HEK293 (cell line): Measurements from ENCODE around the gene ELL2.

Source experiments
- CTCF ChIP-seq: fragments of 450-650 bp; formaldehyde crosslinking; IDR thresholded peaks from 2 replicates; pipeline ENCODE4 v1.5.1; 2016; ENCODE audit warnings: missing biosample characterization, missing genetic modification characterization
- ZBTB7A ChIP-seq: fragments of 450-650 bp; formaldehyde crosslinking; IDR thresholded peaks from 2 replicates; pipeline ENCODE4 v1.5.1; 2016; ENCODE audit warnings: low read depth, missing biosample characterization, missing genetic modification characterization
- ZNF138 ChIP-seq: fragments of 450-650 bp; formaldehyde crosslinking; IDR thresholded peaks from 2 replicates; pipeline ENCODE4 v1.5.1; 2016; ENCODE audit warnings: missing biosample characterization, missing genetic modification characterization, borderline replicate concordance
- ZNF174 ChIP-seq: fragments of 450-650 bp; formaldehyde crosslinking; IDR thresholded peaks from 2 replicates; pipeline ENCODE4 v1.5.0; 2017; ENCODE audit warnings: missing biosample characterization, mild to moderate bottlenecking, missing genetic modification characterization
- ZNF24 ChIP-seq: fragments of 450-650 bp; formaldehyde crosslinking; IDR thresholded peaks from 2 replicates; pipeline ENCODE4 v1.5.1; 2016; ENCODE audit warnings: missing biosample characterization, missing genetic modification characterization
- ZNF37A ChIP-seq: fragments of 450-650 bp; IDR thresholded peaks from 2 replicates; pipeline ENCODE4 v1.5.1; 2018; ENCODE audit warnings: missing biosample characterization, missing genetic modification characterization
- ZNF416 ChIP-seq: fragments of 450-650 bp; formaldehyde crosslinking; IDR thresholded peaks from 2 replicates; pipeline ENCODE4 v1.5.1; 2016; ENCODE audit warnings: missing biosample characterization, missing genetic modification characterization
- ZNF423 ChIP-seq: fragments of 450-650 bp; formaldehyde crosslinking; IDR thresholded peaks from 2 replicates; pipeline ENCODE4 v1.5.1; 2016; ENCODE audit warnings: missing biosample characterization, missing genetic modification characterization
- ZNF501 ChIP-seq: fragments of 450-650 bp; formaldehyde crosslinking; IDR thresholded peaks from 2 replicates; pipeline ENCODE4 v1.5.1; 2016; ENCODE audit warnings: missing biosample characterization, missing genetic modification characterization
- ZNF843 ChIP-seq: fragments of 450-650 bp; formaldehyde crosslinking; IDR thresholded peaks from 2 replicates; pipeline ENCODE4 v1.5.1; 2016; ENCODE audit warnings: missing biosample characterization, missing genetic modification characterization
- TF ChIP-seq, protein P1 (sequence below): fragments of 450-650 bp; formaldehyde crosslinking; IDR thresholded peaks from 2 replicates; pipeline ENCODE4 v1.5.1; 2016; ENCODE audit warnings: missing biosample characterization, missing genetic modification characterization

GRCh38 chr5:95940758-95941682 lies 20.6 kb downstream of the ELL2 start:
- TF ChIP-seq ZNF416 (tag by site-specific recombination) (no peak), ZNF501 (tag by site-specific recombination) (no peak), CTCF (no peak), ZNF24 (no peak), ZNF138 (tag by site-specific recombination) (no peak), ZNF843 (tag by site-specific recombination) (no peak), ZNF423 (tag by site-specific recombination) (no peak), ZNF174 (no peak), ZBTB7A (tag by site-specific recombination) (no peak), ZNF37A (tag by site-specific recombination) (no peak)
- TF ChIP-seq, protein P1, sequence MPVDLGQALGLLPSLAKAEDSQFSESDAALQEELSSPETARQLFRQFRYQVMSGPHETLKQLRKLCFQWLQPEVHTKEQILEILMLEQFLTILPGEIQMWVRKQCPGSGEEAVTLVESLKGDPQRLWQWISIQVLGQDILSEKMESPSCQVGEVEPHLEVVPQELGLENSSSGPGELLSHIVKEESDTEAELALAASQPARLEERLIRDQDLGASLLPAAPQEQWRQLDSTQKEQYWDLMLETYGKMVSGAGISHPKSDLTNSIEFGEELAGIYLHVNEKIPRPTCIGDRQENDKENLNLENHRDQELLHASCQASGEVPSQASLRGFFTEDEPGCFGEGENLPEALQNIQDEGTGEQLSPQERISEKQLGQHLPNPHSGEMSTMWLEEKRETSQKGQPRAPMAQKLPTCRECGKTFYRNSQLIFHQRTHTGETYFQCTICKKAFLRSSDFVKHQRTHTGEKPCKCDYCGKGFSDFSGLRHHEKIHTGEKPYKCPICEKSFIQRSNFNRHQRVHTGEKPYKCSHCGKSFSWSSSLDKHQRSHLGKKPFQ (tag by site-specific recombination): no peak
